Ovary (tissue), 3 donors: ENCODE data around the gene GPR85.

Source experiments
- EP300 ChIP-seq: sonication (generic); formaldehyde crosslinking; IDR thresholded peaks from one replicate; pipeline ENCODE4 v1.6.1; 2017; ENCODE audit warnings: antibody characterized with exemption
- POLR2A ChIP-seq: fragments of 450-650 bp; IDR thresholded peaks from one replicate; pipeline ENCODE4 v1.6.1; 2017; ENCODE audit warnings: antibody characterized with exemption, mild to moderate bottlenecking, moderate library complexity
- TF ChIP-seq, protein P1 (sequence below), 3 donors: fragments of 450-650 bp in 2 of 3; fragments of 200-600 bp in 1 of 3; IDR thresholded peaks; one replicate each; pipeline versions ENCODE4 v1.5.1 to v1.8.0; 2016 to 2022; ENCODE audit warnings: antibody characterized with exemption in 3 of 3, mild to moderate bottlenecking in 1 of 3
- donor health status: DM: no; HTN: no; CAD: no.

DNA sequence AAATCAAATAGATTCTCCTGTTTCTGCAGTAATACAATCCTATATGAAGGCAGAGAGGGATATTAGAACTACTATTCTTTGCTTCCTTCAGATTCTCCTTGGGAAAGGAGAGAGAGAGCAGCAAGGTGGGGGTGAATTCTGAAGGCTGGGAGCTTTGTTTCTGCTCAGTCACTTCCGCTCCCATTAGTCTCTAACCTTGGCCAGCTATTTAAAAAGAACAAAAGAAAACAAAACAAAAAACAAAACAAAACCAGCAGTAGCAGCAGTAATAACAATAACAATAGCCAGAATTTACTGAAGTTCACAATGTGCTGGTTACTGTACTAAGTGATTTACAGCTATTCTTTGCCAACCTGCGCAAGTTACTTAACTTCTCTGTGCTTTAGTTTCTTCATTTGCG, 9.9 kb downstream of the GPR85 start:
- TF ChIP-seq POLR2A (no peak), EP300 (no peak)
- TF ChIP-seq, protein P1, sequence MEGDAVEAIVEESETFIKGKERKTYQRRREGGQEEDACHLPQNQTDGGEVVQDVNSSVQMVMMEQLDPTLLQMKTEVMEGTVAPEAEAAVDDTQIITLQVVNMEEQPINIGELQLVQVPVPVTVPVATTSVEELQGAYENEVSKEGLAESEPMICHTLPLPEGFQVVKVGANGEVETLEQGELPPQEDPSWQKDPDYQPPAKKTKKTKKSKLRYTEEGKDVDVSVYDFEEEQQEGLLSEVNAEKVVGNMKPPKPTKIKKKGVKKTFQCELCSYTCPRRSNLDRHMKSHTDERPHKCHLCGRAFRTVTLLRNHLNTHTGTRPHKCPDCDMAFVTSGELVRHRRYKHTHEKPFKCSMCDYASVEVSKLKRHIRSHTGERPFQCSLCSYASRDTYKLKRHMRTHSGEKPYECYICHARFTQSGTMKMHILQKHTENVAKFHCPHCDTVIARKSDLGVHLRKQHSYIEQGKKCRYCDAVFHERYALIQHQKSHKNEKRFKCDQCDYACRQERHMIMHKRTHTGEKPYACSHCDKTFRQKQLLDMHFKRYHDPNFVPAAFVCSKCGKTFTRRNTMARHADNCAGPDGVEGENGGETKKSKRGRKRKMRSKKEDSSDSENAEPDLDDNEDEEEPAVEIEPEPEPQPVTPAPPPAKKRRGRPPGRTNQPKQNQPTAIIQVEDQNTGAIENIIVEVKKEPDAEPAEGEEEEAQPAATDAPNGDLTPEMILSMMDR (IDR thresholded peaks at IDR 0.05), result no peak
